HG03159 (cell line): ENCODE data around the gene PIKFYVE.
"Not testable (repeated sequence)": the region's sequence is repeated elsewhere in the genome, so short reads cannot be mapped to it uniquely, and the experiment has no call there.

Source experiments
- ATAC-seq: cut with Tn5 transposase; IDR thresholded peaks from one replicate; pipeline ENCODE4 v1.9.1; 2021; ENCODE audit warnings: mild to moderate bottlenecking, moderate library complexity; ENCODE audit not compliant: unreplicated experiment

PIKFYVE gene

GRCh38 chr2:208297961-208298360 lies 31.9 kb downstream of the PIKFYVE start:
- no peak for ATAC-seq

- ATAC-seq = no peak
These were observed 35.0 kb downstream of the PIKFYVE start for GRCh38 chr2:208300847-208301618.

DNA sequence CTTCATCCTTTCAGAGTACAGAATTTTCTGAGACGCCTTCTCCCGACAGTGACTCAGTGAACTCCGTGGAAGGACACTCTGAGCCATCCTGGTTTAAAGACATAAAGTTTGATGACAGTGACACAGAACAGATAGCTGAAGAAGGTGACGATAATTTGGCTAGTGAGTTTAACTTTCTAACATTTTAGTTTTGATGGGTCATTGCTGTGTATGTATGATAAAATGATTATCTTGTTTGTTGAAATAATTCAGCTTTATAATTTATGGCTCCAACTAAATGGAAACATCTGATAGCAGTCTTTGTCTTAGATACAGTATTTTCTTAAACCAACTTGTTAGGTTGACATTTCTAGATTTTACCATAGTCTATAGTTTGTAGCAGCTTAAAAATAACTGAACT lies 38.1 kb downstream of the PIKFYVE start:
- ATAC-seq = no peak

GRCh38 chr2:208304695-208305094 lies 38.6 kb downstream of the PIKFYVE start:
- no peak for ATAC-seq

- no peak for ATAC-seq
These were observed 40.2 kb downstream of the PIKFYVE start for GRCh38 chr2:208306291-208306690.

DNA sequence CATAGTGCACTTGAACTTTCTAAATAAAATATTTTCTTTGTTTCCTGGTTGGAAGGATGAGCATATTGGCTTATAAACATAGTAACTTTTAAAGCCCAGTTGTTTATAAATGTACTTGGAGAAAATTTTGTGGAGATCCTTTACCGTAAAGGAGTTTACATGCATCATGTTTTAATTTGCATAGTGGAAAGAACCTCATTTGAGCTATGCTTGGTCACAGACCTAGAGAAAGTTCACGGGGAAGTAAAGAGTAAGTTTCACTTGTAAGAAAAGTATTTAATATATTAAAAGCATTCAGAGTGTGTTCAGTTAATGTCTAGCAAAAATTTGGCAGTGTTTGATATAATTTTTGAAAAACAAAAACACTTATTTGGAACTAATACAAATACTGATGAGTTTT lies 45.3 kb downstream of the PIKFYVE start:
- ATAC-seq = peak; percentile 47

DNA sequence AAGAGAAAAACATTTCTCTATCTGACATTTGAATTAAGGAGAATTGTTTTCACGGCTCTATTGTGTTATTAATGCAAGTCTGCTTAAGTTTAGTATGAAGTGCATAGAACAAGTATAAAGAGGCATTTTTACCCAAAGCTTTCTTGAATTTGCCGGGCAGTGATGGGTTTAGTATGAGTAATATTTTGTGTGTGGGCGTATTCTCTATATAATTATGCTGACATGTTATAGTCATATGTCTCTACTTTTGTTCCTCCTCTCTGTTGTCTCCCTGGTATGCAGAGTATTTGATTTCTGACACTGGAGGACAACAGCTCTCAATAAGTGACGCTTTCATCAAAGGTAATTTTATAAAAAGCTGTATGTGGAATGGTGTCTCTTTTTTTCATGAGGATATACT lies 45.9 kb downstream of the PIKFYVE start:
- ATAC-seq = peak; percentile 56

GRCh38 chr2:208315081-208315788 lies 49.2 kb downstream of the PIKFYVE start:
- ATAC-seq = peak; percentile 69

DNA sequence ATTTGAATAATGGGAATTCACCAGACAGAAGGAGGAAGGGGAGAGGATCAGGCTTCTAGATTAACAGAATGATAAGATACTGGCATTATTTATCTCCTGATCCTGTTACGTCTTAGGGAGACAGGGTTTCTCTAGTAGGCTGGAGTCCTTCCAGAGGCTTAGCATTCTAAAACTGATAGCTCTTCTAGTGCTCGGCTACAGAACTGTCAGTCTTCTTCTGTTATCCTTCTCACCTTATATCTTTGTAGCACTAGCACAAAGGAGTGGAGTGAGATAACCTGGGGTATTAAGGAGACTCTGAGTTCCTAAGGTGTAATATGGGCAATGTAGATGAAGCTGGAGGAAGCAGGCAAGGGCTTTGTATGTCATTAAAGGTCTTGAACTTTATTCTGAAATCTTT lies 52.1 kb downstream of the PIKFYVE start:
- ATAC-seq = no peak

GRCh38 chr2:208319391-208319790 lies 53.3 kb downstream of the PIKFYVE start:
- ATAC-seq = no peak

GRCh38 chr2:208320686-208321085 lies 54.6 kb downstream of the PIKFYVE start:
- ATAC-seq = peak; percentile 89

DNA sequence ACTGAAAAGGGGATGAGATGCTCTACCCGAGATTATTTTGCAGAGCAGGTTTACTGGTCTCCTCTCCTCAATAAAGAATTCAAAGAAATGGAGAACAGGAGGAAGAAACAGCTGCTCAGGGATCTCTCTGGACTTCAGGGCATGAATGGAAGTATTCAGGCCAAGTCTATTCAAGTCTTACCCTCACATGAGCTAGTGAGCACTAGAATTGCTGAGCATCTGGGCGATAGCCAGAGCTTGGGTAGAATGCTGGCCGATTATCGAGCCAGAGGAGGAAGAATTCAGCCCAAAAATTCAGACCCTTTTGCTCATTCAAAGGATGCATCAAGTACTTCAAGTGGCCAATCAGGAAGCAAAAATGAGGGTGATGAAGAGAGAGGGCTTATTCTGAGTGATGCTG lies 60.0 kb downstream of the PIKFYVE start:
- ATAC-seq = no peak

DNA sequence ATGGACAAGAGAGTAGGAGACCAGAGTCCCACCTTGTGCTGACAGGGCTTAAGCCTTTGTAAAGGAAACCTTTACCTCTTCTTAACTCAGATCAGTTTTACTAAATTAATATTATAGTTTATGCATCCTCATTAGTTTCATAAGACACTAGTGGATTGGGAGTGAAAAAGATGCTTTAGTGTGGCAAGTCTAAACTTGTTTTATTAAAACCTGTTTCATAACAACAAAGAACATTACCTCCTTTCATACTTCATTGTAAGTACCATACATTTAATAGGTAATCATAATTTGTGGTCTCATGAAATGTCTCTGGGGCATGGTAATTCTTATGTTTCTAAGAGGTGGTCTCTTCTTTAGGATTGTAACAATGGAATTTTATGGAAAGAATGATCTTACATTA lies 63.4 kb downstream of the PIKFYVE start:
- ATAC-seq = no peak

DNA sequence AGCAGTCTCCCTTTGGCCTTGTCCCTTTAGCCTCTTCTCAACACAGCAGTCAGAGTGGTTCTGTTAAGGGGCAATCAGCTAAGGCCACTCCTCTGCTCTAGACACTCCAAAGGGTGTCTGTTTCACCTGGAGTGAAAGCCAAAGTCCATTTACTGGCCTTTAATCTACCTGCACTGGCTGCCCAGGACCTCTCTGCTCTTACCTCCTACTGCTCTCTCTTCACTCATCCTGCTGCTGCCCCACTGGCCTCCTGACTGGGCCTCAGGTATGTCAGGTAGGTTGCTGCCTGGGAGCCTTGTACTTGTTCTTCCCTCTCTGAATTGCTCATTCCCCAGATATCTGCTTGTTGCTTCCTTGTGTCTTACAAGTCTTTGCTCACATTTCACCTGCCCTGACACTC lies 68.2 kb downstream of the PIKFYVE start:
- no peak for ATAC-seq

GRCh38 chr2:208346756-208347155 lies 80.7 kb downstream of the PIKFYVE start:
- no peak for ATAC-seq

GRCh38 chr2:208350610-208351009 lies 84.6 kb downstream of the PIKFYVE start:
- no peak for ATAC-seq

- ATAC-seq = no peak
These were observed 86.9 kb downstream of the PIKFYVE start for GRCh38 chr2:208352644-208353567.

GRCh38 chr2:208354964-208355381 lies 88.9 kb downstream of the PIKFYVE start:
- no peak for ATAC-seq

DNA sequence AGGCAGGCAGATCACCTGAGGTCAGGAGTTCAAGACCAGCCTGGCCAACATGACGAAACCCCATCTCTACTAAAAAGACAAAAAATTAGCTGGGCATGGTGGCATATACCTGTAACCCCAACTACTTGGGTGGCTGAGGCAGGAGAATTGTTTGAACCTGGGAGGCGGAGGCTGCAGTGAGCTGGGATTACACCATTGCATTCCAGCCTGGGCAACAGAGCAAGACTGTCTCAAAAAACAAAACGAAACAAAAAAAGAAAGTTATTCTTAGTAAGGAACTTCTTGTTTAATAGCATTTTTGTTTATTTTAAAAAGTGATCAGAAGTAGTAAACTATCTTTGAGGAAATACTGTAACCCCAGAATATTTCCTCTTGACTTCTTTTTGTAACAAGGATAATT lies 90.4 kb downstream of the PIKFYVE start:
- ATAC-seq = not testable (repeated sequence)

GRCh38 chr2:208356846-208357574 lies 91.0 kb downstream of the PIKFYVE start:
- ATAC-seq = no peak
